ENCODE data around the gene DZIP1.

DZIP1 gene

DNA sequence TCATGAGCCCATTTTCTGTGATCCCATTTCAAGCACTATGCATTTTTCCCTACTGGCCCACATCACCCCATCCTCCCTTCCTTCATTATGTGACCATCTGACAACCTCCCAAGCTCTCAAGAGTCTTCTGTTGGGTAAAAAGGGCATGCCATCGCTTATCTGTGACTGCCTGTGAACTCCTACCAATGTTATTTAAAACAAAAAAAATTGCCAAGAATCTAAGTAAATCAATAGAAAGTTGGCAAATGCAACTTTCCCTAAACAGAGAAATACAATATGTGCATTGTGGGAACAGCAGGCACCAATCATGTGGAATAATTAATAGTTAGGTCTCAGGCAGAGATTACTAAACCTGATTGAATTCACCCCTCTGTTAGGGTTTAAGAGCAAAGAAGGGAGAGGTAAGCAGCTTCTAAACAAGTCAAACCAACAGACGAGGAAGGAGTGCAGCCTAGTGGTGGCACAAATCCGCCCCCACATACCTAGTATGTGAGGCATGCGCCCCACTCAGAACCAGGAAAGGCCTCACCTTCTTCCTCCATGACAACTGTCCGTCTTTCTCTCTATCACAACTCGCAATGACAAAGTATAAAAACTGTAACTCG is 29.8 kb downstream of the DZIP1 start:
- Histone ChIP-seq H3K27ac (ENCODE audit: low read depth, low read length) (no peak overlapping the region), H3K4me2 (ENCODE audit: low read depth, low read length, poor library complexity, severe bottlenecking) (no peak overlapping the region), H3K27me3 (ENCODE audit: low read length) (no peaks in the 10 kb centered on the region), H3K9ac (ENCODE audit: low read length) (no peak overlapping the region), H2AFZ (ENCODE audit: low read depth, low read length, severe bottlenecking) (no peak overlapping the region), H3F3A (ENCODE audit: insufficient read depth) (no peaks in the 10 kb centered on the region), H3K4me3 (ENCODE audit: insufficient read depth, low read length, poor library complexity, severe bottlenecking) (no peak overlapping the region), H3K79me2 (ENCODE audit: insufficient read depth, low read length) (no peaks in the 10 kb centered on the region), H3K9me3 (ENCODE audit: insufficient read depth, low read length) (no peaks in the 10 kb centered on the region), H3K9me2 (replicated peaks; ENCODE audit: insufficient read depth, low read length) (no peaks in the 10 kb centered on the region), H3K36me3 (ENCODE audit: low read length) (no peaks in the 10 kb centered on the region), H4K20me1 (ENCODE audit: low read depth, low read length) (no peaks in the 10 kb centered on the region)
- TF ChIP-seq EZH2phosphoT487 (conservative IDR thresholded peaks at IDR 0.05; ENCODE audit: low read length), result no peak
- TF ChIP-seq, protein P1, sequence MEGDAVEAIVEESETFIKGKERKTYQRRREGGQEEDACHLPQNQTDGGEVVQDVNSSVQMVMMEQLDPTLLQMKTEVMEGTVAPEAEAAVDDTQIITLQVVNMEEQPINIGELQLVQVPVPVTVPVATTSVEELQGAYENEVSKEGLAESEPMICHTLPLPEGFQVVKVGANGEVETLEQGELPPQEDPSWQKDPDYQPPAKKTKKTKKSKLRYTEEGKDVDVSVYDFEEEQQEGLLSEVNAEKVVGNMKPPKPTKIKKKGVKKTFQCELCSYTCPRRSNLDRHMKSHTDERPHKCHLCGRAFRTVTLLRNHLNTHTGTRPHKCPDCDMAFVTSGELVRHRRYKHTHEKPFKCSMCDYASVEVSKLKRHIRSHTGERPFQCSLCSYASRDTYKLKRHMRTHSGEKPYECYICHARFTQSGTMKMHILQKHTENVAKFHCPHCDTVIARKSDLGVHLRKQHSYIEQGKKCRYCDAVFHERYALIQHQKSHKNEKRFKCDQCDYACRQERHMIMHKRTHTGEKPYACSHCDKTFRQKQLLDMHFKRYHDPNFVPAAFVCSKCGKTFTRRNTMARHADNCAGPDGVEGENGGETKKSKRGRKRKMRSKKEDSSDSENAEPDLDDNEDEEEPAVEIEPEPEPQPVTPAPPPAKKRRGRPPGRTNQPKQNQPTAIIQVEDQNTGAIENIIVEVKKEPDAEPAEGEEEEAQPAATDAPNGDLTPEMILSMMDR (IDR thresholded peaks at IDR 0.05; ENCODE audit: insufficient read depth, low read length, poor library complexity, severe bottlenecking), result no peak

GRCh38 chr13:95608640-95609323 is 35.7 kb downstream of the DZIP1 start:
- no peak for TF ChIP-seq EZH2phosphoT487 (conservative IDR thresholded peaks at IDR 0.05; ENCODE audit: low read length)
- TF ChIP-seq, protein P1 (IDR thresholded peaks at IDR 0.05; ENCODE audit: insufficient read depth, low read length, poor library complexity, severe bottlenecking), result no peak

DNA sequence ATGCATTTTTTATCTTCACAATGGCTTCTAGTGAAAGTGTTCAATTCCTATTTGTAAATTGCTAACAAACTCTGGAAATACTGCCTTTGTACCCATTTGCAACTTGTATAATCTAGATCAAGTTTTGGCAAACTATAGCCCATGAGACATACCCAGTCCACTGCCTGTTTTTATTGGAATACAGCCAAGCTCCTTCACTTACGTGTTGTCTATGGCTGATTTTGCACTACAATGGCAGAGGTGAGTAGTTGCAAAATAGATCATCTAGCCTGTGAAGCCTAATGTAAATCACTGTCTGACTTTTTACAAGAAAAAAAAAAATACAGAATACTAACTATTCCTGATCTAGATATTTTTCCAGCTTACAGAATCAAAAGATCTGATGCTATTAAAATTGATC is 37.1 kb downstream of the DZIP1 start:
- Histone ChIP-seq H3K27ac (ENCODE audit: low read depth, low read length) (no peak overlapping the region), H4K20me1 (ENCODE audit: low read depth, low read length) (no peaks in the 10 kb centered on the region), H3K9me3 (ENCODE audit: insufficient read depth, low read length) (no peaks in the 10 kb centered on the region), H3K79me2 (ENCODE audit: insufficient read depth, low read length) (no peaks in the 10 kb centered on the region), H2AFZ (ENCODE audit: low read depth, low read length, severe bottlenecking) (no peak overlapping the region), H3K36me3 (ENCODE audit: low read length) (no peaks in the 10 kb centered on the region), H3K9ac (ENCODE audit: low read length) (no peak overlapping the region), H3F3A (ENCODE audit: insufficient read depth) (no peaks in the 10 kb centered on the region), H3K4me3 (ENCODE audit: insufficient read depth, low read length, poor library complexity, severe bottlenecking) (no peak overlapping the region), H3K27me3 (ENCODE audit: low read length) (no peaks in the 10 kb centered on the region), H3K4me2 (ENCODE audit: low read depth, low read length, poor library complexity, severe bottlenecking) (no peak overlapping the region), H3K9me2 (replicated peaks; ENCODE audit: insufficient read depth, low read length) (no peaks in the 10 kb centered on the region)
- TF ChIP-seq, protein P1 (IDR thresholded peaks at IDR 0.05; ENCODE audit: insufficient read depth, low read length, poor library complexity, severe bottlenecking), result no peak
- no peak for TF ChIP-seq EZH2phosphoT487 (conservative IDR thresholded peaks at IDR 0.05; ENCODE audit: low read length)

More at GRCh38 chr13:95608640-95609323, 35.7 kb downstream of the DZIP1 start:
- H3K27ac ChIP-seq (ENCODE audit: low read depth, low read length), result no peak overlapping the region
- H2AFZ ChIP-seq (ENCODE audit: low read depth, low read length, severe bottlenecking), result no peak overlapping the region
- no peak overlapping the region for H3K4me2 ChIP-seq (ENCODE audit: low read depth, low read length, poor library complexity, severe bottlenecking)
- no peak overlapping the region for H3K9ac ChIP-seq (ENCODE audit: low read length)
- H4K20me1 ChIP-seq (ENCODE audit: low read depth, low read length), result no peaks in the 10 kb centered on the region
- no peaks in the 10 kb centered on the region for H3K36me3 ChIP-seq (ENCODE audit: low read length)
- no peaks in the 10 kb centered on the region for H3K27me3 ChIP-seq (ENCODE audit: low read length)
- H3K4me3 ChIP-seq (ENCODE audit: insufficient read depth, low read length, poor library complexity, severe bottlenecking), result no peak overlapping the region
- H3F3A ChIP-seq (ENCODE audit: insufficient read depth), result no peaks in the 10 kb centered on the region
- no peaks in the 10 kb centered on the region for H3K79me2 ChIP-seq (ENCODE audit: insufficient read depth, low read length)
- H3K9me2 ChIP-seq (replicated peaks; ENCODE audit: insufficient read depth, low read length), result no peaks in the 10 kb centered on the region
- H3K9me3 ChIP-seq (ENCODE audit: insufficient read depth, low read length), result no peaks in the 10 kb centered on the region

All from SU-DHL-6 (cell line).